Neural crest cell (in vitro differentiated cells): ENCODE measurements around the gene MESP1. TPM values are rescaled to one million over a fixed set of nuclear protein-coding genes. Genes with fewer than 3 reads are reported as not detected.
A peak's percentile ranks its signal among the peaks of the same experiment; 100 is the strongest.

Source experiments
- DNase-seq: peaks from one replicate; pipeline ENCODE4 v3.0.0; 2021; ENCODE audit warnings: low read depth, mixed read lengths, low spot score
- H3K27ac Mint-ChIP-seq: one replicate; pipeline ENCODE4 v1.8.0; 2021; ENCODE audit warnings: mild to moderate bottlenecking, mixed read lengths; ENCODE audit not compliant: unreplicated experiment
- H3K27me3 Mint-ChIP-seq: 2 replicates; pipeline ENCODE4 v1.8.0; 2021; ENCODE audit warnings: low read depth, mild to moderate bottlenecking, mixed read lengths
- H3K36me3 Mint-ChIP-seq: 2 replicates; pipeline ENCODE4 v1.8.0; 2021; ENCODE audit warnings: low read depth, mild to moderate bottlenecking, mixed read lengths
- H3K4me1 Mint-ChIP-seq: 2 replicates; pipeline ENCODE4 v1.8.0; 2021; ENCODE audit warnings: mixed read lengths
- H3K4me3 Mint-ChIP-seq: one replicate; pipeline ENCODE4 v1.8.0; 2021; ENCODE audit warnings: mild to moderate bottlenecking, mixed read lengths
- H3K9me3 Mint-ChIP-seq: 2 replicates; pipeline ENCODE4 v1.8.0; 2021; ENCODE audit warnings: mixed read lengths
- CTCF ChIP-seq: fragments of 200-600 bp; sonication (generic); conservative IDR thresholded peaks from 2 replicates; pipeline ENCODE4 v1.5.0; 2021; ENCODE audit warnings: antibody characterized with exemption, mild to moderate bottlenecking
- total RNA-seq: library from RNA; stranded (reverse); gene quantifications from 2 replicates; pipeline ENCODE4 v1.2.1, GENCODE V29; 2021

Gene MESP1
- total RNA-seq, 1 donor from 2014 or later: 2.3 TPM

- TF ChIP-seq CTCF: no peak
- H3K9me3 Mint-ChIP-seq: no peaks in the 10 kb centered on the region
- H3K4me3 Mint-ChIP-seq: no peak overlapping the region
- no peaks in the 10 kb centered on the region for H3K36me3 Mint-ChIP-seq
- H3K4me1 Mint-ChIP-seq: peaks cover 5% of the 10 kb centered on the region
- no peak overlapping the region for H3K27ac Mint-ChIP-seq
- H3K27me3 Mint-ChIP-seq: peaks cover 17% of the 10 kb centered on the region
- DNase-seq: no peak
Measured at GRCh38 chr15:89777782-89778380, 26.8 kb upstream of the MESP1 start.

GRCh38 chr15:89777073-89777751, 26.2 kb upstream of the MESP1 start:
- H3K9me3 Mint-ChIP-seq: no peaks in the 10 kb centered on the region
- peaks cover 17% of the 10 kb centered on the region for H3K27me3 Mint-ChIP-seq
- H3K4me1 Mint-ChIP-seq: peaks cover 3% of the 10 kb centered on the region
- TF ChIP-seq CTCF: no peak
- no peak overlapping the region for H3K27ac Mint-ChIP-seq
- H3K4me3 Mint-ChIP-seq: no peak overlapping the region
- DNase-seq: no peak
- H3K36me3 Mint-ChIP-seq: no peaks in the 10 kb centered on the region

GRCh38 chr15:89776274-89777072, 25.4 kb upstream of the MESP1 start, which contains the start of gene MESP2:
Gene MESP2 (plus strand): TSS chr15:89776332. CDS start chr15:89776358, 26 bp downstream.
- no peak within 1 kb of the TSS for H3K4me3 Mint-ChIP-seq
- peaks cover 17% of the 10 kb centered on the region for H3K27me3 Mint-ChIP-seq

GRCh38 chr15:89775815-89776214, 24.8 kb upstream of the MESP1 start:
- no peaks in the 10 kb centered on the region for H3K9me3 Mint-ChIP-seq

More at GRCh38 chr15:89776274-89777072, 25.4 kb upstream of the MESP1 start, which contains the start of gene MESP2:
- no peaks in the 10 kb centered on the region for H3K36me3 Mint-ChIP-seq
- H3K4me1 Mint-ChIP-seq: no peaks in the 10 kb centered on the region
- no peaks in the 10 kb centered on the region for H3K9me3 Mint-ChIP-seq
- peak; percentile 63 for TF ChIP-seq CTCF
- peak; percentile 78 for DNase-seq
- H3K27ac Mint-ChIP-seq: no peak within 1 kb of the TSS

More at GRCh38 chr15:89775815-89776214, 24.8 kb upstream of the MESP1 start:
- H3K4me3 Mint-ChIP-seq: no peak overlapping the region
- TF ChIP-seq CTCF: no peak
- peaks cover 17% of the 10 kb centered on the region for H3K27me3 Mint-ChIP-seq
- no peak overlapping the region for H3K27ac Mint-ChIP-seq
- H3K36me3 Mint-ChIP-seq: no peaks in the 10 kb centered on the region
- no peak for DNase-seq
- no peaks in the 10 kb centered on the region for H3K4me1 Mint-ChIP-seq
